ENCODE results near the gene HOMEZ. TPM values are rescaled to one million over a fixed set of nuclear protein-coding genes. Genes with fewer than 3 reads are reported as not detected.

The HOMEZ gene
- total RNA-seq, 2 experiments from 2014 or later: 7.1 to 17.2 TPM

- no peak for TF ChIP-seq EZH2phosphoT487 (IDR thresholded peaks at IDR 0.05; ENCODE audit: borderline replicate concordance, low read depth, low read length)
- TF ChIP-seq CTCF (conservative IDR thresholded peaks at IDR 0.05; ENCODE audit: low read length): no peak
- DNase-seq (ENCODE audit: low spot score): peak; percentile 100
- ChIA-PET CTCF (ENCODE audit: unreplicated experiment) (interaction anchor here (0.5 to 2.0 kb wide), 14 partner anchors 10 to 663 kb away, joined by 3 to 9 read pairs (median 4); partner anchors contain the start of genes ACIN1, BCL2L2, HOMEZ and PPP1R3E), POLR2A (interaction anchor here (0.6 to 5.7 kb wide), 19 partner anchors 10 to 940 kb away, joined by 3 to 122 read pairs (median 4); partner anchors contain the start of genes ACIN1, BCL2L2, C14orf119 and PPP1R3E)
- Histone ChIP-seq H3K36me3 (ENCODE audit: insufficient read depth, low read length) (peaks cover 40% of the 10 kb centered on the region), H3K9me2 (ENCODE audit: insufficient read depth, low read length) (no peaks in the 10 kb centered on the region), H3K4me1 (ENCODE audit: insufficient read depth, low read length, poor library complexity, severe bottlenecking) (peaks cover 27% of the 10 kb centered on the region), H3K4me2 (ENCODE audit: low read length) (peak within 1 kb of the TSS; percentile 86), H3K9me3 (ENCODE audit: low read length) (no peaks in the 10 kb centered on the region), H4K20me1 (ENCODE audit: insufficient read depth, low read length) (peaks cover 13% of the 10 kb centered on the region; the same call in 1 of the 2 replicates), H3K4me3 (ENCODE audit: low read depth, low read length, poor library complexity, severe bottlenecking) (peak within 1 kb of the TSS; percentile 99), H3K79me2 (ENCODE audit: insufficient read depth, low read depth, low read length) (peaks cover 23% of the 10 kb centered on the region), H3K27ac (ENCODE audit: low read depth, low read length, poor library complexity, severe bottlenecking) (peak within 1 kb of the TSS; percentile 83), H2AFZ (ENCODE audit: low read length) (peak within 1 kb of the TSS; percentile 75; the same call in 1 of the 2 replicates)
- BruUV-seq (replicated peaks): TSS peak; percentile 98
- intact Hi-C loops (cut with micrococcal nuclease; ENCODE audit: unreplicated experiment): loop anchor here (1.0 to 5.0 kb wide), 4 partner anchors 14 to 236 kb away; partner anchors contain the start of genes BCL2L2, NGDN and THTPA
These were observed 34.9 kb upstream of the HOMEZ start, which contains the start of gene PABPN1 for GRCh38 chr14:23320584-23321571. Gene PABPN1 (plus strand): TSS chr14:23321457. CDS start chr14:23321470, 13 bp downstream.

- Histone ChIP-seq H3K79me2 (ENCODE audit: insufficient read depth, low read depth, low read length) (peaks cover 23% of the 10 kb centered on the region), H3K9me2 (ENCODE audit: insufficient read depth, low read length) (no peaks in the 10 kb centered on the region), H3K4me1 (ENCODE audit: insufficient read depth, low read length, poor library complexity, severe bottlenecking) (peaks cover 27% of the 10 kb centered on the region), H3K27ac (ENCODE audit: low read depth, low read length, poor library complexity, severe bottlenecking) (peak overlapping the region; percentile 83), H2AFZ (ENCODE audit: low read length) (peak overlapping the region; percentile 75; the same call in 1 of the 2 replicates), H3K9me3 (ENCODE audit: low read length) (no peaks in the 10 kb centered on the region), H3K4me3 (ENCODE audit: low read depth, low read length, poor library complexity, severe bottlenecking) (peak overlapping the region; percentile 79), H4K20me1 (ENCODE audit: insufficient read depth, low read length) (peaks cover 13% of the 10 kb centered on the region; the same call in 1 of the 2 replicates), H3K36me3 (ENCODE audit: insufficient read depth, low read length) (peaks cover 30% of the 10 kb centered on the region), H3K4me2 (ENCODE audit: low read length) (peak overlapping the region; percentile 86)
- CTCF ChIA-PET (ENCODE audit: unreplicated experiment): interaction anchor here (0.7 to 2.0 kb wide), 8 partner anchors 12 to 249 kb away, joined by 3 to 9 read pairs (median 4); partner anchors contain the start of genes ACIN1, BCL2L2, HOMEZ and PPP1R3E
- no peak for DNase-seq (ENCODE audit: low spot score)
- no TSS peak for BruUV-seq (replicated peaks)
- no peak for TF ChIP-seq CTCF (conservative IDR thresholded peaks at IDR 0.05; ENCODE audit: low read length)
- no peak for TF ChIP-seq EZH2phosphoT487 (IDR thresholded peaks at IDR 0.05; ENCODE audit: borderline replicate concordance, low read depth, low read length)
- intact Hi-C loops (cut with micrococcal nuclease; ENCODE audit: unreplicated experiment): loop anchor here (2.0 to 5.0 kb wide), 3 partner anchors 13 to 237 kb away; partner anchors contain the start of genes BCL2L2, NGDN and THTPA
- POLR2A ChIA-PET: interaction anchor here (0.6 to 5.7 kb wide), 14 partner anchors 9 to 814 kb away, joined by 3 to 122 read pairs (median 5); partner anchors contain the start of genes ACIN1, BCL2L2, C14orf119 and PPP1R3E
These were observed 34.0 kb upstream of the HOMEZ start for GRCh38 chr14:23319746-23320583.

Data from OCI-LY7 (cell line).